ENCODE measurements around the gene MED22. TPM values are rescaled to one million over a fixed set of nuclear protein-coding genes. Genes with fewer than 3 reads are reported as not detected.

The MED22 gene
- total RNA-seq, 1 experiment from 2014 or later: 60.1 TPM

DNA sequence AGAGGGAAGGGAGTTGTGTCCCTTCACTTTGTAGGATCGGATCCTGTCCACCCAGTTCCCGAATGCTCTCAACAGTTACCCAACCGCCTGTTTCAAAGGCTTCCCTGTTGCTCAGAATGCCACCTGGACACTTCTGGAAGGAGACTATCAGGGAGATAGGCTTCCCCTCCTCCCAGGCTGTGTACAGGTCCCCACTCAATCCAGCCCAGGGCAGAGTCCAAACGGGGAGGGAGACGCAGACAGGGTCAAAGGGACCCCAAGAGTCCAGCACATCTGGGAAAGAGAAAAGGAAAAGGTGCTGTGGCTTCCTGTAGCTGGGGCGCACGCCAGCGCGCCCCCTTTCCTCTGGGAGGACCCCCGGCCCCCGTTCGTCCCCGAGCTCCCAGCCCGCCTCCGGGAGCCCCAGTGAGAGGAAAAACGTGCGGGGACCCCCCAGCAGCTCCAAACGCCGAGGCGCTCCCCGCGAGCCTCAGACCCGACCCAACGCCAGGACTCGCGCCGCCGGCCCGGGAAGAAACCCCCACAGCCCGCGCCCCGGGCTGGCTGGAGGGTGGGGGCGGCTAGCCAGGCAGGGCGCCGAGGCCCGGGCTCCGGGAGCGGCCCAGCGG lies 27.3 kb upstream of the MED22 start:
- no TSS peak for BruUV-seq (replicated peaks)
- H3K4me3 ChIP-seq (ENCODE audit: low read depth, low read length): peak overlapping the region; percentile 58
- H3K4me3 Mint-ChIP-seq (ENCODE audit: unreplicated experiment): peak overlapping the region; percentile 89
- ChIA-PET POLR2A (interaction anchor here (0.9 to 1.3 kb wide), 2 partner anchors 27 to 84 kb away, joined by 3 to 5 read pairs; partner anchors contain the start of genes CACFD1, MED22 and RPL7A), CTCF (interaction anchor here (0.9 kb wide), 1 partner anchor 84 kb away, joined by 4 read pairs; the partner anchor contains the start of gene CACFD1)
- peaks cover 3% of the 10 kb centered on the region; the same call in 1 of the 2 replicates for H3K36me3 ChIP-seq (ENCODE audit: control insufficient read depth, insufficient read depth, low read length)
- intact Hi-C loops (cut with micrococcal nuclease; ENCODE audit: unreplicated experiment): no loop called here
- peaks cover 15% of the 10 kb centered on the region for H3K4me1 Mint-ChIP-seq (ENCODE audit: low read depth, unreplicated experiment)
- peaks cover 6% of the 10 kb centered on the region; the same call in 1 of the 2 replicates for H3K4me1 ChIP-seq
- peak; percentile 76 to 88 for DNase-seq
- H3K36me3 Mint-ChIP-seq (ENCODE audit: insufficient read depth, unreplicated experiment): peaks cover 55% of the 10 kb centered on the region
- H3K27ac Mint-ChIP-seq (ENCODE audit: unreplicated experiment): peak overlapping the region; percentile 96
- H3K27me3 ChIP-seq (replicated peaks; ENCODE audit: control insufficient read depth, insufficient read depth, low read length): no peaks in the 10 kb centered on the region
- TF ChIP-seq, protein P1, sequence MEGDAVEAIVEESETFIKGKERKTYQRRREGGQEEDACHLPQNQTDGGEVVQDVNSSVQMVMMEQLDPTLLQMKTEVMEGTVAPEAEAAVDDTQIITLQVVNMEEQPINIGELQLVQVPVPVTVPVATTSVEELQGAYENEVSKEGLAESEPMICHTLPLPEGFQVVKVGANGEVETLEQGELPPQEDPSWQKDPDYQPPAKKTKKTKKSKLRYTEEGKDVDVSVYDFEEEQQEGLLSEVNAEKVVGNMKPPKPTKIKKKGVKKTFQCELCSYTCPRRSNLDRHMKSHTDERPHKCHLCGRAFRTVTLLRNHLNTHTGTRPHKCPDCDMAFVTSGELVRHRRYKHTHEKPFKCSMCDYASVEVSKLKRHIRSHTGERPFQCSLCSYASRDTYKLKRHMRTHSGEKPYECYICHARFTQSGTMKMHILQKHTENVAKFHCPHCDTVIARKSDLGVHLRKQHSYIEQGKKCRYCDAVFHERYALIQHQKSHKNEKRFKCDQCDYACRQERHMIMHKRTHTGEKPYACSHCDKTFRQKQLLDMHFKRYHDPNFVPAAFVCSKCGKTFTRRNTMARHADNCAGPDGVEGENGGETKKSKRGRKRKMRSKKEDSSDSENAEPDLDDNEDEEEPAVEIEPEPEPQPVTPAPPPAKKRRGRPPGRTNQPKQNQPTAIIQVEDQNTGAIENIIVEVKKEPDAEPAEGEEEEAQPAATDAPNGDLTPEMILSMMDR (IDR thresholded peaks at IDR 0.05; ENCODE audit: insufficient read depth in 1 of 2, low read depth in 1 of 2, low read length in 1 of 2, severe bottlenecking in 1 of 2, unreplicated experiment in 1 of 2): peak in 1 of 2 experiments; percentile 20
- H3K9me3 Mint-ChIP-seq (ENCODE audit: unreplicated experiment): no peaks in the 10 kb centered on the region
- H3K27me3 Mint-ChIP-seq (ENCODE audit: insufficient read depth, unreplicated experiment): no peaks in the 10 kb centered on the region
- no peaks in the 10 kb centered on the region for H3K9me3 ChIP-seq

GRCh38 chr9:133374612-133375115 lies 26.7 kb upstream of the MED22 start:
- Mint-ChIP-seq H3K4me1 (ENCODE audit: low read depth, unreplicated experiment) (peaks cover 21% of the 10 kb centered on the region), H3K9me3 (ENCODE audit: unreplicated experiment) (no peaks in the 10 kb centered on the region), H3K4me3 (ENCODE audit: unreplicated experiment) (peak overlapping the region; percentile 89), H3K36me3 (ENCODE audit: insufficient read depth, unreplicated experiment) (peaks cover 60% of the 10 kb centered on the region), H3K27me3 (ENCODE audit: insufficient read depth, unreplicated experiment) (no peaks in the 10 kb centered on the region), H3K27ac (ENCODE audit: unreplicated experiment) (peak overlapping the region; percentile 96)
- ChIA-PET POLR2A (interaction anchor here (0.9 to 1.3 kb wide), 2 partner anchors 27 to 85 kb away, joined by 3 to 5 read pairs; partner anchors contain the start of genes CACFD1, MED22 and RPL7A), CTCF (interaction anchor here (0.9 kb wide), 1 partner anchor 85 kb away, joined by 4 read pairs; the partner anchor contains the start of gene CACFD1)
- peaks cover 6% of the 10 kb centered on the region; the same call in 1 of the 2 replicates for H3K4me1 ChIP-seq
- H3K4me3 ChIP-seq (ENCODE audit: low read depth, low read length): peak overlapping the region; percentile 58
- H3K9me3 ChIP-seq: no peaks in the 10 kb centered on the region
- no peak for DNase-seq
- H3K36me3 ChIP-seq (ENCODE audit: control insufficient read depth, insufficient read depth, low read length): peaks cover 5% of the 10 kb centered on the region; the same call in 1 of the 2 replicates
- TSS peak; percentile 58 for BruUV-seq (replicated peaks)
- H3K27me3 ChIP-seq (replicated peaks; ENCODE audit: control insufficient read depth, insufficient read depth, low read length): no peaks in the 10 kb centered on the region
- intact Hi-C loops (cut with micrococcal nuclease; ENCODE audit: unreplicated experiment): no loop called here
- TF ChIP-seq, protein P1 (IDR thresholded peaks at IDR 0.05; ENCODE audit: insufficient read depth in 1 of 2, low read depth in 1 of 2, low read length in 1 of 2, severe bottlenecking in 1 of 2, unreplicated experiment in 1 of 2): no peak

- Histone ChIP-seq H3K36me3 (ENCODE audit: control insufficient read depth, insufficient read depth, low read length) (peaks cover 8% of the 10 kb centered on the region), H3K27me3 (replicated peaks; ENCODE audit: control insufficient read depth, insufficient read depth, low read length) (no peaks in the 10 kb centered on the region), H3K4me1 (peaks cover 6% of the 10 kb centered on the region; the same call in 1 of the 2 replicates), H3K9me3 (no peaks in the 10 kb centered on the region), H3K4me3 (ENCODE audit: low read depth, low read length) (no peak overlapping the region)
- BruUV-seq (replicated peaks): no TSS peak
- ChIA-PET CTCF (interaction anchor here (0.8 kb wide), 1 partner anchor 16 kb away, joined by 3 read pairs; the partner anchor contains the start of gene SURF1), POLR2A (no interaction called here)
- H3K9me3 Mint-ChIP-seq (ENCODE audit: unreplicated experiment): no peaks in the 10 kb centered on the region
- peaks cover 81% of the 10 kb centered on the region for H3K36me3 Mint-ChIP-seq (ENCODE audit: insufficient read depth, unreplicated experiment)
- no peak for DNase-seq
- intact Hi-C loops (cut with micrococcal nuclease; ENCODE audit: unreplicated experiment): no loop called here
- TF ChIP-seq, protein P1 (IDR thresholded peaks at IDR 0.05; ENCODE audit: insufficient read depth in 1 of 2, low read depth in 1 of 2, low read length in 1 of 2, severe bottlenecking in 1 of 2, unreplicated experiment in 1 of 2): no peak
- H3K4me3 Mint-ChIP-seq (ENCODE audit: unreplicated experiment): no peak overlapping the region
- peak overlapping the region; percentile 29 for H3K27ac Mint-ChIP-seq (ENCODE audit: unreplicated experiment)
- H3K4me1 Mint-ChIP-seq (ENCODE audit: low read depth, unreplicated experiment): peaks cover 24% of the 10 kb centered on the region
- H3K27me3 Mint-ChIP-seq (ENCODE audit: insufficient read depth, unreplicated experiment): no peaks in the 10 kb centered on the region
Measured at GRCh38 chr9:133372144-133372543, 24.2 kb upstream of the MED22 start.
